ENCODE measurements around the gene SLC28A1. TPM values are rescaled to one million over a fixed set of nuclear protein-coding genes. Genes with fewer than 3 reads are reported as not detected.

The SLC28A1 gene
- total and polyA plus RNA-seq, 2 of the 4 experiments (the other 2 are of a cell fraction), result not detected

DNA sequence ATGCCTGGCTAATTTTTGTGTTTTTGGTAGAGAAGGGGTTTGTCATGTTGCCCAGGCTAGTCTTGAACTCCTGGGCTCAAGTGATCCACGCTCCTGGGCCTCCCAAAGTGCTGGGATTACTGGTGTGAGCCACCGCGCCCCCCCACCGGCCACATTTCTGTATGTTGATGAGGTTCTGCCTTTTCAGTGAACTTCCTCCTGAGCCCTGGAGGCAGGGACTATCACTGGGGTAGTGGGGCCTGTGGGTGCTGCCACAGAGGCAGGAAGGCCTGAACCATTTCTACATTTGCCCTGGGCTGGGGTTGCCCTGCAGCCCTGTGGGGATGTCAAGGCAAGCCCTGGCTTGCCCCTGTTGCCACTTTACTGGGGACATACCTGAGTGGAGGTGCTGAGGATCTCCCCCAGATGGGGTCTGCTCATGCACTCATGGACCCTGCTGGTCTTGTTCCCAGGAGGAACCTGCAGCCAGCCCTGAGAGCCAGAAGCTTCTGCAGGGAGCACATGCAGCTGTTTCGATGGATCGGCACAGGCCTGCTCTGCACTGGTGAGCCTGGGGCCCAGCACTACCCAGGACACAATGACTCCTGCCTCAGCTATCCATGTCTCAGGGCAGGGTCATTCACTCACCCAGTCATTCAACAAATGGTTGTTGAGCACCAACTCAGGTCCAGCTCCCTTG lies 5.7 kb downstream of the SLC28A1 start:
- no peak overlapping the region for H3K18ac ChIP-seq (ENCODE audit: low read depth, low read length)
- no peak overlapping the region for H4K8ac ChIP-seq (ENCODE audit: low read depth in 2 of 2, low read length in 2 of 2)
- DNase-seq (no peak), ATAC-seq (ENCODE audit: low read depth) (no peak)
- H3K9ac ChIP-seq (ENCODE audit: low read depth, low read length), result no peak overlapping the region
- H3K14ac ChIP-seq (replicated peaks; ENCODE audit: low read depth, low read length), result no peak overlapping the region; the same call in 1 of the 2 replicates
- no peak overlapping the region for H3K4me3 ChIP-seq (ENCODE audit: insufficient read depth, low read depth, low read length)
- H3K27me3 ChIP-seq (ENCODE audit: control insufficient read depth, insufficient read depth, low read length), result peaks cover 32% of the 10 kb centered on the region; the same call in 1 of the 2 replicates
- no peaks in the 10 kb centered on the region for H3K36me3 ChIP-seq (ENCODE audit: control insufficient read depth, insufficient read depth, low read length)
- no peaks in the 10 kb centered on the region for H4K20me1 ChIP-seq (ENCODE audit: insufficient read depth, low read length)
- BruUV-seq (replicated peaks), result no TSS peak
- no peaks in the 10 kb centered on the region for H3K79me1 ChIP-seq (ENCODE audit: low read depth in 1 of 2, low read length in 2 of 2)
- H3K23ac ChIP-seq (ENCODE audit: low read depth, low read length), result no peak overlapping the region
- in situ Hi-C loops (cut with MboI; ENCODE audit: low sequenced_read_pairs), result no loop called here
- H2AFZ ChIP-seq (replicated peaks; ENCODE audit: low read length, poor library complexity), result no peak overlapping the region
- CTCF ChIA-PET, result no interaction called here
- no peak overlapping the region for H2BK5ac ChIP-seq (ENCODE audit: low read depth, low read length, poor library complexity, severe bottlenecking)
- TF ChIP-seq CEBPB (IDR thresholded peaks at IDR 0.05; ENCODE audit: low read depth, low read length) (no peak), MXI1 (IDR thresholded peaks at IDR 0.05; ENCODE audit: borderline replicate concordance, low read depth, low read length) (no peak), CHD1 (IDR thresholded peaks at IDR 0.05; ENCODE audit: low read depth, low read length) (no peak), MAZ (IDR thresholded peaks at IDR 0.05; ENCODE audit: borderline replicate concordance, low read depth, low read length) (no peak), POLR2A (IDR thresholded peaks at IDR 0.05; ENCODE audit: low read depth, low read length) (no peak), RCOR1 (IDR thresholded peaks at IDR 0.05; ENCODE audit: insufficient replicate concordance, low read length) (no peak), RAD21 (IDR thresholded peaks at IDR 0.05; ENCODE audit: low read length) (no peak), BHLHE40 (IDR thresholded peaks at IDR 0.05; ENCODE audit: low read depth, low read length) (no peak), FOS (IDR thresholded peaks at IDR 0.05; ENCODE audit: low read depth, low read length) (no peak), RFX5 (IDR thresholded peaks at IDR 0.05; ENCODE audit: low read depth, low read length) (no peak)
- TF ChIP-seq, protein P1, sequence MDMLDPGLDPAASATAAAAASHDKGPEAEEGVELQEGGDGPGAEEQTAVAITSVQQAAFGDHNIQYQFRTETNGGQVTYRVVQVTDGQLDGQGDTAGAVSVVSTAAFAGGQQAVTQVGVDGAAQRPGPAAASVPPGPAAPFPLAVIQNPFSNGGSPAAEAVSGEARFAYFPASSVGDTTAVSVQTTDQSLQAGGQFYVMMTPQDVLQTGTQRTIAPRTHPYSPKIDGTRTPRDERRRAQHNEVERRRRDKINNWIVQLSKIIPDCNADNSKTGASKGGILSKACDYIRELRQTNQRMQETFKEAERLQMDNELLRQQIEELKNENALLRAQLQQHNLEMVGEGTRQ (IDR thresholded peaks at IDR 0.05; ENCODE audit: low read depth, low read length), result no peak
- TF ChIP-seq, protein P2, sequence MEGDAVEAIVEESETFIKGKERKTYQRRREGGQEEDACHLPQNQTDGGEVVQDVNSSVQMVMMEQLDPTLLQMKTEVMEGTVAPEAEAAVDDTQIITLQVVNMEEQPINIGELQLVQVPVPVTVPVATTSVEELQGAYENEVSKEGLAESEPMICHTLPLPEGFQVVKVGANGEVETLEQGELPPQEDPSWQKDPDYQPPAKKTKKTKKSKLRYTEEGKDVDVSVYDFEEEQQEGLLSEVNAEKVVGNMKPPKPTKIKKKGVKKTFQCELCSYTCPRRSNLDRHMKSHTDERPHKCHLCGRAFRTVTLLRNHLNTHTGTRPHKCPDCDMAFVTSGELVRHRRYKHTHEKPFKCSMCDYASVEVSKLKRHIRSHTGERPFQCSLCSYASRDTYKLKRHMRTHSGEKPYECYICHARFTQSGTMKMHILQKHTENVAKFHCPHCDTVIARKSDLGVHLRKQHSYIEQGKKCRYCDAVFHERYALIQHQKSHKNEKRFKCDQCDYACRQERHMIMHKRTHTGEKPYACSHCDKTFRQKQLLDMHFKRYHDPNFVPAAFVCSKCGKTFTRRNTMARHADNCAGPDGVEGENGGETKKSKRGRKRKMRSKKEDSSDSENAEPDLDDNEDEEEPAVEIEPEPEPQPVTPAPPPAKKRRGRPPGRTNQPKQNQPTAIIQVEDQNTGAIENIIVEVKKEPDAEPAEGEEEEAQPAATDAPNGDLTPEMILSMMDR (conservative IDR thresholded peaks at IDR 0.05; ENCODE audit: low read depth, low read length), result no peak
- 89% methylated on average over 3 of the region's 6 CpGs; no CpG with 5 or more reads in 1 of the 2 experiments for WGBS, 2 experiments (ENCODE audit: extremely low coverage in 2 of 2, insufficient read length in 1 of 2)
- no peak overlapping the region for H2AK5ac ChIP-seq (ENCODE audit: low read depth, low read length)
- no peak overlapping the region for H3K4ac ChIP-seq (ENCODE audit: low read depth, low read length)
- no peak overlapping the region for H2BK120ac ChIP-seq (ENCODE audit: low read depth, low read length)
- no peak overlapping the region for H3K27ac ChIP-seq (ENCODE audit: insufficient read depth, low read length)
- H3K56ac ChIP-seq (ENCODE audit: extremely low read depth, insufficient read depth, low read length), result no peak overlapping the region
- intact Hi-C loops (cut with micrococcal nuclease), result no loop called here
- POLR2A ChIA-PET (ENCODE audit: unreplicated experiment), result no interaction called here
- H2BK15ac ChIP-seq (ENCODE audit: low read depth, low read length), result no peak overlapping the region
- H2AK9ac ChIP-seq (replicated peaks; ENCODE audit: low read depth, low read length, poor library complexity), result peak overlapping the region; percentile 26
- H3K9me3 ChIP-seq (ENCODE audit: control insufficient read depth, insufficient read depth, low read length), result no peaks in the 10 kb centered on the region
- H3K4me2 ChIP-seq (ENCODE audit: low read depth, low read length), result no peak overlapping the region
- dilution Hi-C loops (cut with HindIII; ENCODE audit: low sequenced_read_pairs, unreplicated experiment), result no loop called here
- no peaks in the 10 kb centered on the region for H3K9me1 ChIP-seq (ENCODE audit: insufficient read depth, low read length)
- H4K91ac ChIP-seq (ENCODE audit: insufficient read depth, low read depth, low read length), result no peak overlapping the region
- H2BK20ac ChIP-seq (ENCODE audit: low read depth, low read length), result no peak overlapping the region
- H4K5ac ChIP-seq (ENCODE audit: low read depth, low read length), result no peak overlapping the region
- H3K4me1 ChIP-seq (ENCODE audit: control insufficient read depth, insufficient read depth, low read length), result no peaks in the 10 kb centered on the region
